Thoracic aorta (tissue), 2 donors: Measurements from ENCODE around the gene UBE3B. TPM values are rescaled to one million over a fixed set of nuclear protein-coding genes. Genes with fewer than 3 reads are reported as not detected.
"Not testable (repeated sequence)": the region's sequence is repeated elsewhere in the genome, so short reads cannot be mapped to it uniquely, and the experiment has no call there.

Experiments
- ATAC-seq: fragments of 150-250 bp; one replicate; pipeline ENCODE4 v1.8.0; 2017; ENCODE audit warnings: low read depth; ENCODE audit not compliant: insufficient number of reproducible peaks, low FRiP score
- DNase-seq: peaks from one replicate; pipeline ENCODE4 v3.0.0-alpha.2; 2020; ENCODE audit warnings: low spot score
- H3K27ac ChIP-seq, 2 donors: fragments of 200-600 bp; sonication (generic); 1 replicate in 1 of 2; 2 replicates in 1 of 2; pipeline ENCODE4 v1.5.1; 2016; ENCODE audit warnings: mild to moderate bottlenecking in 2 of 2, moderate library complexity in 2 of 2
- H3K27me3 ChIP-seq: fragments of 200-600 bp; sonication (generic); replicated peaks from 2 replicates; pipeline ENCODE4 v1.6.0; 2016; ENCODE audit warnings: mild to moderate bottlenecking; ENCODE audit not compliant: insufficient read depth
- H3K36me3 ChIP-seq: fragments of 200-600 bp; sonication (generic); one replicate; pipeline ENCODE4 v1.5.1; 2016
- H3K4me1 ChIP-seq, 2 donors: fragments of 200-600 bp; sonication (generic); 1 replicate in 1 of 2; 2 replicates in 1 of 2; pipeline versions ENCODE4 v1.5.1 to v1.6.0; 2016; ENCODE audit warnings: low read depth in 2 of 2, mild to moderate bottlenecking in 1 of 2; ENCODE audit not compliant: control insufficient read depth in 1 of 2
- H3K4me3 ChIP-seq: fragments of 200-600 bp; sonication (generic); 2 replicates; pipeline ENCODE4 v1.5.1; 2016; ENCODE audit warnings: mild to moderate bottlenecking
- H3K9me3 ChIP-seq: fragments of 200-600 bp; sonication (generic); 2 replicates; pipeline ENCODE4 v1.5.1; 2016
- CTCF ChIP-seq: fragments of 200-600 bp; sonication (generic); IDR thresholded peaks from one replicate; pipeline ENCODE4 v1.5.1; 2019; ENCODE audit warnings: antibody characterized with exemption
- total RNA-seq, 2 donors: library from RNA; depleted of rRNA; stranded (reverse); fragments of >200 nt; gene quantifications; one replicate each; pipeline versions ENCODE4 v1.1.0 to v1.2.3, GENCODE V29; 2016

UBE3B gene
- total RNA-seq: 10 to 100 TPM; 41.4 to 75.3 TPM

GRCh38 chr12:109477185-109477962 is at the start of gene UBE3B, which contains the start of gene KCTD10:
UBE3B (plus strand) TSS chr12:109477634; CDS start chr12:109483552, 5,918 bp downstream.
KCTD10 (minus strand) TSS chr12:109477300; CDS start chr12:109477262, 38 bp downstream.
- no peak for TF ChIP-seq CTCF
- Histone ChIP-seq H3K36me3 (no peaks in the 10 kb centered on the region), H3K9me3 (no peaks in the 10 kb centered on the region), H3K4me3 (peak within 1 kb of the TSS; percentile 77), H3K27me3 (no peaks in the 10 kb centered on the region), H3K27ac (peak within 1 kb of the TSS; percentile 93 to 99), H3K4me1 (peaks cover 27 to 53% of the 10 kb centered on the region in 2 donors)
- DNase-seq (peak; percentile 60), ATAC-seq (peak; percentile 86)

- DNase-seq (no peak), ATAC-seq (no peak)
- Histone ChIP-seq H3K9me3 (no peaks in the 10 kb centered on the region), H3K4me1 (peaks cover 0 to 6% of the 10 kb centered on the region in 2 donors), H3K27me3 (no peaks in the 10 kb centered on the region), H3K4me3 (no peak overlapping the region), H3K27ac (no peak overlapping the region), H3K36me3 (no peaks in the 10 kb centered on the region)
- peak; percentile 98 for TF ChIP-seq CTCF
Measured at GRCh38 chr12:109428037-109428629, 49.3 kb upstream of the UBE3B start.

- not testable (repeated sequence) for H3K36me3 ChIP-seq, DNase-seq, H3K4me3 ChIP-seq, H3K9me3 ChIP-seq, ATAC-seq, H3K4me1 ChIP-seq, H3K27ac ChIP-seq, H3K27me3 ChIP-seq
Measured at GRCh38 chr12:109428804-109429203, 48.6 kb upstream of the UBE3B start.

GRCh38 chr12:109430244-109430643 is 47.2 kb upstream of the UBE3B start:
- H3K36me3 ChIP-seq: no peaks in the 10 kb centered on the region
- H3K9me3 ChIP-seq: no peaks in the 10 kb centered on the region
- H3K4me1 ChIP-seq: peaks cover 0 to 6% of the 10 kb centered on the region in 2 donors
- no peak for DNase-seq
- no peak for TF ChIP-seq CTCF
- ATAC-seq: no peak
- H3K27ac ChIP-seq: no peak overlapping the region
- no peaks in the 10 kb centered on the region for H3K27me3 ChIP-seq
- no peak overlapping the region for H3K4me3 ChIP-seq

- no peaks in the 10 kb centered on the region for H3K36me3 ChIP-seq
- DNase-seq (no peak), ATAC-seq (no peak)
- no peak for TF ChIP-seq CTCF
- H3K4me1 ChIP-seq: peaks cover 0 to 6% of the 10 kb centered on the region in 2 donors
- H3K27me3 ChIP-seq: no peaks in the 10 kb centered on the region
- H3K4me3 ChIP-seq: no peak overlapping the region
- no peak overlapping the region for H3K27ac ChIP-seq
- H3K9me3 ChIP-seq: no peaks in the 10 kb centered on the region
Measured at GRCh38 chr12:109432431-109432830, 45.0 kb upstream of the UBE3B start.
